ENCODE results near the gene RABEP2. TPM values are rescaled to one million over a fixed set of nuclear protein-coding genes. Genes with fewer than 3 reads are reported as not detected.
A peak's percentile ranks its signal among the peaks of the same experiment; 100 is the strongest.
"Not testable (repeated sequence)": the region's sequence is repeated elsewhere in the genome, so short reads cannot be mapped to it uniquely, and the experiment has no call there.

RABEP2 gene
- total RNA-seq, 4 donors from 2014 or later: 70.6 to 394 (median 120) TPM

DNA sequence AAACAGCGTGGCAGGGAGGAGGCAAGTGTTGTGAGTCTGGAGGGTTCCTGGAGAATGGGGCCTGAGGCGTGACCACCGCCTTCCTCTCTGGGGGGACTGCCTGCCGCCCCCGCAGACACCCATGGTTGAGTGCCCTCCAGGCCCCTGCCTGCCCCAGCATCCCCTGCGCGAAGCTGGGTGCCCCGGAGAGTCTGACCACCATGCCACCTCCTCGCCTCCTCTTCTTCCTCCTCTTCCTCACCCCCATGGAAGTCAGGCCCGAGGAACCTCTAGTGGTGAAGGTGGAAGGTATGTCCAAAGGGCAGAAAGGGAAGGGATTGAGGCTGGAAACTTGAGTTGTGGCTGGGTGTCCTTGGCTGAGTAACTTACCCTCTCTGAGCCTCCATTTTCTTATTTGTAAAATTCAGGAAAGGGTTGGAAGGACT, 6.8 kb upstream of the RABEP2 start, which contains the start of gene CD19:
TSS of gene CD19 (plus strand) at position 171 of the 425 bp plus-strand sequence. CDS start at position 201, 30 bp downstream.
- H3K4me1 ChIP-seq: peaks cover 0 to 11% (median 4%) of the 10 kb centered on the region in 4 donors
- no peaks in the 10 kb centered on the region for H3K9me3 ChIP-seq
- DNase-seq: peak in 2 of 3 donors; percentile 75 to 78
- peak within 1 kb of the TSS in 2 of 4 donors; percentile 40 to 51 for H3K4me3 ChIP-seq
- H3K36me3 ChIP-seq: no peaks in the 10 kb centered on the region
- no peaks in the 10 kb centered on the region for H3K27me3 ChIP-seq
- H3K27ac ChIP-seq: peak within 1 kb of the TSS in 2 of 4 donors; percentile 74 to 82
- no peak for TF ChIP-seq POLR2A (IDR thresholded peaks at IDR 0.05)
- TF ChIP-seq, protein P1, sequence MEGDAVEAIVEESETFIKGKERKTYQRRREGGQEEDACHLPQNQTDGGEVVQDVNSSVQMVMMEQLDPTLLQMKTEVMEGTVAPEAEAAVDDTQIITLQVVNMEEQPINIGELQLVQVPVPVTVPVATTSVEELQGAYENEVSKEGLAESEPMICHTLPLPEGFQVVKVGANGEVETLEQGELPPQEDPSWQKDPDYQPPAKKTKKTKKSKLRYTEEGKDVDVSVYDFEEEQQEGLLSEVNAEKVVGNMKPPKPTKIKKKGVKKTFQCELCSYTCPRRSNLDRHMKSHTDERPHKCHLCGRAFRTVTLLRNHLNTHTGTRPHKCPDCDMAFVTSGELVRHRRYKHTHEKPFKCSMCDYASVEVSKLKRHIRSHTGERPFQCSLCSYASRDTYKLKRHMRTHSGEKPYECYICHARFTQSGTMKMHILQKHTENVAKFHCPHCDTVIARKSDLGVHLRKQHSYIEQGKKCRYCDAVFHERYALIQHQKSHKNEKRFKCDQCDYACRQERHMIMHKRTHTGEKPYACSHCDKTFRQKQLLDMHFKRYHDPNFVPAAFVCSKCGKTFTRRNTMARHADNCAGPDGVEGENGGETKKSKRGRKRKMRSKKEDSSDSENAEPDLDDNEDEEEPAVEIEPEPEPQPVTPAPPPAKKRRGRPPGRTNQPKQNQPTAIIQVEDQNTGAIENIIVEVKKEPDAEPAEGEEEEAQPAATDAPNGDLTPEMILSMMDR (IDR thresholded peaks at IDR 0.05): no peak

DNA sequence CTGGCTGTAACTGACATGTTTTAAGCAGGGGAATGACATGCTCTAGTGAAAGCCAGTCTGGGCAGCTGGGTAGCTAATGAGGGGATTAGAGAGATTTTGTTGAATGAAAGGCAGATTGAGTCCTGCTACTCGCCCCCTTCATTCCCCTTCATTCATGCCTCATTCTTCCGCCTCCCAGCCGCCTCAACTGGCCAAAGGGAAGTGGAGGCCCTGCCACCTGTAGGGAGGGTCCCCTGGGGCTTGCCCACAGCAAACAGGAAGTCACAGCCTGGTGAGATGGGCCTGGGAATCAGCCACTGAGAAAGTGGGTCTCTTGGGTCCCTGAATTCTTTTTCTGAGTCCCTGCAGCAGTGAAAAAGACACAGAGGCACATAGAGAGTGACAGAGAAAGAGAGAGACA, 5.6 kb upstream of the RABEP2 start:
- Histone ChIP-seq H3K27ac (peak overlapping the region in 2 of 4 donors; percentile 39 to 82), H3K27me3 (no peaks in the 10 kb centered on the region), H3K4me1 (peaks cover 0 to 8% (median 2%) of the 10 kb centered on the region in 4 donors), H3K9me3 (no peaks in the 10 kb centered on the region), H3K4me3 (no peak overlapping the region), H3K36me3 (no peaks in the 10 kb centered on the region)
- no peak for TF ChIP-seq POLR2A (IDR thresholded peaks at IDR 0.05)
- TF ChIP-seq, protein P1 (IDR thresholded peaks at IDR 0.05): no peak
- DNase-seq: peak in 2 of 3 donors; percentile 83 to 84

DNA sequence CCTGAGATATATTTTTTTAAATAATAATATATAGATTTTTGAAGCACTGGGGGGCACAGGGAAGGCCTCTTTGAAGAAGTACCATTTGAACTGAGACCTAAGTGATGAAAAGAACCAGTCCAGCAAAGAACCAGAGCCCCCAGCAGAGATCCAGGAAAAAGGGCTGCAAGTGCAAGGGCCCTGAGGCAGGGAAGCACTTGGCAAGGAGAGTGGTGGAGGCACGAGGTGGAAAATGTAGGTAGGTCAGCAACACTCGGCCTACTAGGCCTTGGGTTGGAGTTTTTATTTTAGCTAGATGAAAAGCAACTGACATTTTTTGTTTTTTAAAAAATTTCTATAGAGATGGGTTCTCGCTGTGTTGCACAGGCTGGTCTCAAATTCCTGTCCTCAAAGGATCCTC, 5.2 kb upstream of the RABEP2 start:
- no peaks in the 10 kb centered on the region for H3K9me3 ChIP-seq
- H3K36me3 ChIP-seq: no peaks in the 10 kb centered on the region
- no peaks in the 10 kb centered on the region for H3K27me3 ChIP-seq
- no peak for DNase-seq
- H3K27ac ChIP-seq: peak overlapping the region in 2 of 4 donors; percentile 39 to 82
- no peak overlapping the region for H3K4me3 ChIP-seq
- no peak for TF ChIP-seq POLR2A (IDR thresholded peaks at IDR 0.05)
- TF ChIP-seq, protein P1 (IDR thresholded peaks at IDR 0.05): no peak
- H3K4me1 ChIP-seq: peaks cover 0 to 8% (median 2%) of the 10 kb centered on the region in 4 donors

DNA sequence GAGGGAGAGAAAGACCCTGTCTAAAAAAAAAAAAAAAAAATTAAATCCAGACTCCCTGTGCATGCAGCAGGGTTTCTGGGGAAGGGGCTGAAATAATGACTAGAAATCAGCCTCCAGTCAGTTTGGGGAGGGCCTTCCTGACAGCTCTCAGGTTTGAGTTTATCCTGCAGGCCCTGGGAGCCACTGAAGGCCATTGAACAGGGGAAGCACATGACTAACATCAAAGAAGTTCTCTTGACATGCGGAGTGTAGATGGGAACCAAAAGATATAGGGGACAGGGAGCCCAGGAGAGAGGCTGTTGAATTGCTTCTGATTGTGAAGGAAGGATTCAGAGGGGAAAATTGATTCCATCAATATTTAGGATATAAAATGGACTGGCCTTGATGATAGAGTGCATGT, 2.8 kb upstream of the RABEP2 start:
- H3K4me3 ChIP-seq: no peak overlapping the region
- no peak overlapping the region for H3K27ac ChIP-seq
- no peaks in the 10 kb centered on the region for H3K36me3 ChIP-seq
- no peaks in the 10 kb centered on the region for H3K9me3 ChIP-seq
- no peaks in the 10 kb centered on the region for H3K27me3 ChIP-seq
- no peak for DNase-seq
- peaks cover 0 to 12% (median 5%) of the 10 kb centered on the region in 4 donors for H3K4me1 ChIP-seq
- no peak for TF ChIP-seq POLR2A (IDR thresholded peaks at IDR 0.05)

DNA sequence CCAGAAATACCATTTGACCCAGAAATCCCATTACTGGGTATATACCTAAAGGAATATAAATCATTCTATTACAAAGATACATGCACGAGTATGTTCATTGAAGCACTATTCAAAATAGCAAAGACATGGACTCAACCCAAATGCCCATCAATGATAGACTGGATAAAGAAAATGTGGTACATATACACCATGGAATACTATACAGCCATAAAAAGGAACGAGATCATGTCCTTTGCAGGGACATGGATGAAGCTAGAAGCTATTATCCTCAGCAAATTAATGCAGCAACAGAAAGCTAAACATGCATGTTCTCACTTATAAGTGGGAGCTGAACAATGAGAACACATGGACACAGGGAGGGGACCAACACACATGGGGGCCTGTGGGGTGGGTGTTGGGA, 1.2 kb upstream of the RABEP2 start:
- not testable (repeated sequence) for H3K9me3 ChIP-seq, H3K36me3 ChIP-seq, DNase-seq, H3K27me3 ChIP-seq
- Histone ChIP-seq H3K4me3 (peak overlapping the region in 2 of 4 donors; percentile 80 to 85), H3K27ac (peak overlapping the region; percentile 97 to 99 (median 98)), H3K4me1 (peaks cover 0 to 12% (median 5%) of the 10 kb centered on the region in 4 donors)

DNA sequence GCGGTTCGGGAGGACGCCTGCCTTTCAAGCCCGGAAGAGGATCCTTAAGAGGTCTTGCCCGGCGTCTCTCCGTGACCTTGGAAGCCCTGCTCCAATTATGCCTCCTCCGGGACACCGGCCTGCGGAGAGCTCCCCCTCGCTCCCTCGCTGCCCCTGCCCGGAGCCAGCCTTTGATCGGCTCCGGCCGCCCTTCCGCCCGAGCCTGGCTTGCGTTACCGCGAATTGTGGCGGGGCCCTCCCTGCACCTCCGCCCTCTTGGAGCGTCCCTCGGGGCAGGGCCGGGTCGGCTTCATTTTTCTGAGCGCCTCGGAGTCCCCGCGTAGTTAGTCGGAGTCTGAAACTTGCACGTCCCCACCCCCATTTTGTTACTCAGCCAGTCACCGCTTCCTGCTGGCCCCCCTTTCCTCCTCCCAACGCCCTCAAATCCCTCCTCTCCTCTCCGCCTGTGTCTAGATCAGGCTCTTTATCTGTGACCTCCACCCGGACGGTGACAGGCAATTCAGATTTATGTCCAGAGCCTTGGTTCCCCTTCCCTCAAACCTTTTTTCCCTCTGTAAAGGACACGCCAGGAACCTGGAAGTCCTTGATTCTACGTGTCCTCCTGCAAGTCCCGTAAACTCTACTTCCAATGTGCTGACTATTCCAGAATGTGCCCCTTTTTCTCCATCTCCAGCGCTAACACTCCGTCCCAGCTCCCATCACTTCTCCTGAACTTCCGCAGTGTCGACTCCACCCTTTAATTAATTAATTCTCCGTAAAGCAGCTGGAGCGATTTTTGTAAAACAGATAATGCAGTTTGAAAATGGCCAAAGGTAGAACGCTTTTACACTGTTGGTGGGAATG, 569 bp upstream of the RABEP2 start:
- peak overlapping the region; percentile 97 to 99 (median 98) for H3K27ac ChIP-seq
- H3K4me1 ChIP-seq: peaks cover 0 to 7% (median 5%) of the 10 kb centered on the region in 4 donors
- H3K36me3 ChIP-seq: peaks cover 0 to 6% (median 0%) of the 10 kb centered on the region in 3 donors
- no peaks in the 10 kb centered on the region for H3K9me3 ChIP-seq
- TF ChIP-seq POLR2A (IDR thresholded peaks at IDR 0.05): peak in 1 of 2 donors; percentile 48
- TF ChIP-seq, protein P1 (IDR thresholded peaks at IDR 0.05): peak in 1 of 6 experiments; percentile 26
- DNase-seq: peak in 2 of 3 donors; percentile 71 to 86
- no peaks in the 10 kb centered on the region for H3K27me3 ChIP-seq
- peak overlapping the region; percentile 80 to 94 (median 83) for H3K4me3 ChIP-seq
